ENCODE data around the gene STXBP3.

The STXBP3 gene

GRCh38 chr1:108843390-108844137 lies 97.1 kb downstream of the STXBP3 start:
- no peak for DNase-seq (ENCODE audit: low read depth in 2 of 2)

GRCh38 chr1:108845446-108845845 lies 99.0 kb downstream of the STXBP3 start:
- DNase-seq (ENCODE audit: low read depth in 2 of 2): no peak

GRCh38 chr1:108845991-108846390 lies 99.5 kb downstream of the STXBP3 start:
- DNase-seq (ENCODE audit: low read depth in 2 of 2): no peak

- no peak for DNase-seq (ENCODE audit: low read depth in 2 of 2)
These were observed 101.0 kb downstream of the STXBP3 start for GRCh38 chr1:108847494-108847893.

- no peak for DNase-seq (ENCODE audit: low read depth in 2 of 2)
These were observed 102.3 kb downstream of the STXBP3 start for GRCh38 chr1:108848806-108849205.

- no peak for DNase-seq (ENCODE audit: low read depth in 2 of 2)
These were observed 104.5 kb downstream of the STXBP3 start for GRCh38 chr1:108850929-108851328.

GRCh38 chr1:108851567-108851966 lies 105.1 kb downstream of the STXBP3 start:
- no peak for DNase-seq (ENCODE audit: low read depth in 2 of 2)

GRCh38 chr1:108852221-108852975 lies 105.9 kb downstream of the STXBP3 start:
- DNase-seq (ENCODE audit: low read depth in 2 of 2): no peak

GRCh38 chr1:108854221-108855019 lies 107.9 kb downstream of the STXBP3 start:
- DNase-seq (ENCODE audit: low read depth in 2 of 2): peak; percentile 39 to 53

GRCh38 chr1:108856994-108857393 lies 110.5 kb downstream of the STXBP3 start, which contains the start of gene AKNAD1:
Gene AKNAD1 (minus strand): TSS chr1:108857094. CDS start chr1:108852664, 4,430 bp downstream.
- DNase-seq (ENCODE audit: low read depth in 2 of 2): no peak

GRCh38 chr1:108858230-108858950 lies 111.9 kb downstream of the STXBP3 start:
- no peak for DNase-seq (ENCODE audit: low read depth in 2 of 2)
